Breast epithelium (tissue), 3 donors: Measurements from ENCODE around the gene ATAD3B.

Experiments used
- POLR2A ChIP-seq: fragments of 450-650 bp; IDR thresholded peaks from one replicate; pipeline ENCODE4 v1.6.1; 2016; ENCODE audit warnings: antibody characterized with exemption, mild to moderate bottlenecking, moderate library complexity
- TF ChIP-seq, protein P1 (sequence below), 3 donors: fragments of 450-650 bp; IDR thresholded peaks; one replicate each; pipeline ENCODE4 v1.5.1; 2016 to 2017; ENCODE audit warnings: antibody characterized with exemption in 3 of 3, mild to moderate bottlenecking in 3 of 3, moderate library complexity in 3 of 3

- TF ChIP-seq, protein P1, sequence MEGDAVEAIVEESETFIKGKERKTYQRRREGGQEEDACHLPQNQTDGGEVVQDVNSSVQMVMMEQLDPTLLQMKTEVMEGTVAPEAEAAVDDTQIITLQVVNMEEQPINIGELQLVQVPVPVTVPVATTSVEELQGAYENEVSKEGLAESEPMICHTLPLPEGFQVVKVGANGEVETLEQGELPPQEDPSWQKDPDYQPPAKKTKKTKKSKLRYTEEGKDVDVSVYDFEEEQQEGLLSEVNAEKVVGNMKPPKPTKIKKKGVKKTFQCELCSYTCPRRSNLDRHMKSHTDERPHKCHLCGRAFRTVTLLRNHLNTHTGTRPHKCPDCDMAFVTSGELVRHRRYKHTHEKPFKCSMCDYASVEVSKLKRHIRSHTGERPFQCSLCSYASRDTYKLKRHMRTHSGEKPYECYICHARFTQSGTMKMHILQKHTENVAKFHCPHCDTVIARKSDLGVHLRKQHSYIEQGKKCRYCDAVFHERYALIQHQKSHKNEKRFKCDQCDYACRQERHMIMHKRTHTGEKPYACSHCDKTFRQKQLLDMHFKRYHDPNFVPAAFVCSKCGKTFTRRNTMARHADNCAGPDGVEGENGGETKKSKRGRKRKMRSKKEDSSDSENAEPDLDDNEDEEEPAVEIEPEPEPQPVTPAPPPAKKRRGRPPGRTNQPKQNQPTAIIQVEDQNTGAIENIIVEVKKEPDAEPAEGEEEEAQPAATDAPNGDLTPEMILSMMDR (IDR thresholded peaks at IDR 0.05): peak; percentile 66 to 88 (median 69)
- TF ChIP-seq POLR2A: no peak
Measured at GRCh38 chr1:1441002-1441888, 30.3 kb upstream of the ATAD3B start.
